IPS DF 6.9 (cell line): ENCODE measurements around the gene CGNL1.
A peak's percentile ranks its signal among the peaks of the same experiment; 100 is the strongest.

Experiments
- DNase-seq: peaks from one replicate; pipeline ENCODE4 v3.0.0-alpha.2; 2013; ENCODE audit warnings: low read depth, low spot score
- H3K27ac ChIP-seq: one replicate; pipeline ENCODE4 v1.5.1; 2013; ENCODE audit warnings: low read length, control low read depth
- H3K27me3 ChIP-seq: 2 replicates; pipeline ENCODE4 v1.6.1; 2013; ENCODE audit warnings: mild to moderate bottlenecking, low read length; ENCODE audit not compliant: control insufficient read depth, insufficient read depth
- H3K36me3 ChIP-seq: 2 replicates; pipeline ENCODE4 v1.6.1; 2013; ENCODE audit warnings: low read length; ENCODE audit not compliant: control insufficient read depth, insufficient read depth
- H3K4me1 ChIP-seq: 2 replicates; pipeline ENCODE4 v1.6.1; 2013; ENCODE audit warnings: low read length; ENCODE audit not compliant: control insufficient read depth, insufficient read depth
- H3K4me3 ChIP-seq: 2 replicates; pipeline ENCODE4 v1.5.1; 2013; ENCODE audit warnings: mild to moderate bottlenecking, low read length
- H3K9me3 ChIP-seq: 2 replicates; pipeline ENCODE4 v1.6.1; 2013; ENCODE audit warnings: low read length, inconsistent platforms; ENCODE audit not compliant: control insufficient read depth, insufficient read depth
- whole genome bisulfite sequencing: extraction: QIAGEN DNeasy Blood & Tissue Kit; methylation state at CpG from one replicate; pipeline ENCODE4 v1.1.7; 2013; ENCODE audit warnings: mixed read lengths, missing lambda C conversion rate; ENCODE audit not compliant: insufficient read length, insufficient coverage; 5-methylcytosine and 5-hydroxymethylcytosine counted together

Gene CGNL1

DNA sequence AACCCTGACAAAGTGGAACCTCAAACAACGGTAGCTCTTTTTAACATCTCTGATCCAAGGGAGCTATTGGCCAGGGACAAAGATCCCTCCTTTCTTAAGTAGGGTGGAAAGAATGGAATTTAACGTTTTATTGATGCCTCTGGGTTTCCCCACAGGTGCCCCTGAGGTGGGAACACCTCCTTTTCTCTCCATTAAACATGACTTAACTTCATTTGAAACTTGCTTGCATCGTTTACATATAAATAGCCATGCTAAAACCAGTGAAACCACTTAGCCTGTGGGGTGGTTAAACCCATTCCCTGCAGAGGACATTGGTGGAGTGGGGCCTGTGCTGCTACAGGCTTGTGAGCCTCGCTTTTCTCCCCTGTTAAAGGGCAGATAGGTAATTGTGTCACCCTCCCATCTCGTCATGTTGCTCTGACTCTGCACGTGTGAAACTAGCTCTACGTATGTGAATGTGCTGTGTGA lies 9.7 kb downstream of the CGNL1 start:
- no peak for DNase-seq
- H3K4me3 ChIP-seq = peak overlapping the region; percentile 32; the same call in 1 of the 2 replicates
- WGBS = no CpG with 5 or more reads among the region's 7 CpGs

DNA sequence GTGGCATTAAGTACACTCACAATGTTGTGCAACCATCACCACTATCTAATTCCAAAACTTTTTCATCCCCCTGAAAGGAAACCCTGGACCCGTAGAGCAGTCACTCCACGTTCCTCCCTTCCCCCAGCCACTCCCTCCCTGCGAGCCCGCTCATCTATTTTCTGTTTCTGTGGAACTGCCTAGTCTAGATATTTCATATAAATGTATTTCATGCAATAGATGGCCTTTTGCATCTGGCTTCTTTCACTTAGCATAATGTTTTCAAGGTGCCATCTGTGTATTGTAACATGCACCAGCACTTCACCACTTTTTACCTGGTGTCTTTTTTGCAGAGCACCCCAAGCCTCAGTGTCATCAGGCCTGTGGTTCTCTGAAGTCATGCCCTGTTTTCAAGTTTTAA lies 10.7 kb downstream of the CGNL1 start:
- H3K36me3 ChIP-seq = no peaks in the 10 kb centered on the region
- no CpG with 5 or more reads among the region's 4 CpGs for WGBS
- H3K27ac ChIP-seq = no peak overlapping the region
- DNase-seq = no peak
- H3K4me3 ChIP-seq = peak overlapping the region; percentile 6; the same call in 1 of the 2 replicates
- H3K4me1 ChIP-seq = peaks cover 15% of the 10 kb centered on the region
- H3K9me3 ChIP-seq = no peaks in the 10 kb centered on the region
- no peaks in the 10 kb centered on the region for H3K27me3 ChIP-seq

More for the DNA sequence above, 9.7 kb downstream of the CGNL1 start:
- H3K9me3 ChIP-seq = no peaks in the 10 kb centered on the region
- H3K4me1 ChIP-seq = peaks cover 17% of the 10 kb centered on the region
- H3K27me3 ChIP-seq = no peaks in the 10 kb centered on the region
- H3K27ac ChIP-seq = peak overlapping the region; percentile 25
- H3K36me3 ChIP-seq = no peaks in the 10 kb centered on the region

DNA sequence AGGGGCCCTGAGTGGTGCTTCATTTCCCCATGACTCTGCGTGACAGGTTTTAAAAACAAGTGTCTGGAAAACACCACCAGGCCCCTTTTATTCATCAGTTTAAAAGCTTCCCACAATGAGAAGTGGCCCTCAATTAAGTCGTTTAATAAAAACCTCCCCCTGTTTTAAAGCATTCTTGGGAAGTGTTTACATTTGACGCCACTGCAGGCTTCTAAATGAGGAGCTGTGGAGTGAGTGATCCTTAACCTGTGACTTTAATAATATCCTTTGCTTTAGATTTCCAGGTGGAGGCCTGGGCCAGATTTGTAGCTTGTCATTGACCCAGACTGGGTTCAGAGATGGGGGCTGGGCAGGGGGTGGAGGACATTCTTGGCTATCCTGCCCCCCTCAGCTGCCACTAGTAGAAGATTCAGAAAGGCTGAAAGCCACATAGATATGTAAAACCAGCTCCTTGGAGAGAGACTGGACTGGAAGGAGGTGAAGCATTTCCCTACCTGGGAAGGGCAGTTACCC lies 11.3 kb downstream of the CGNL1 start:
- no peak overlapping the region for H3K27ac ChIP-seq
- no peaks in the 10 kb centered on the region for H3K9me3 ChIP-seq
- H3K4me3 ChIP-seq = peak overlapping the region; percentile 24; the same call in 1 of the 2 replicates
- no CpG with 5 or more reads among the region's 3 CpGs for WGBS
- no peak for DNase-seq
- H3K4me1 ChIP-seq = peaks cover 14% of the 10 kb centered on the region
- H3K36me3 ChIP-seq = no peaks in the 10 kb centered on the region
- H3K27me3 ChIP-seq = no peaks in the 10 kb centered on the region

DNA sequence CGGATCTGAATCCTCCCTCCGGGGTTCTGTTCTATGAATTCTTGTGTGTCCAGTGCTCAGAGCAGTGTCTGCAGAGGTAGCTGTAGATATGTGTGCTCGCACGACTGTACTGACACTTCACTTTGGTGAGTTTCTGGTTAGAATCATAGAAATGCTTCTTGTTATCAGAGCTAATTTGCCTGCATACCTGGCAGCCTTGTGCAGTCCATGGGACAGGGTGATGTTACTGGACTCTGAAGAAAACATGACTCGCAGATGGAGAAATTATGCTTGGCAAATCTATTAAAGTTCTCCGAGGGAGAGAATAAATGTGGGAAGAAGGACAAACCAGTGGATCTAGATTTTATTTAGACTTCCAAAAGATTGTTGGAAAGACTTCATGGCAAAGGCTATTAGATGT lies 12.2 kb downstream of the CGNL1 start:
- DNase-seq = no peak
- peak overlapping the region; percentile 16; the same call in 1 of the 2 replicates for H3K4me3 ChIP-seq
- peaks cover 14% of the 10 kb centered on the region for H3K4me1 ChIP-seq
- peak overlapping the region; percentile 23 for H3K27ac ChIP-seq
- no peaks in the 10 kb centered on the region for H3K36me3 ChIP-seq
- H3K27me3 ChIP-seq = no peaks in the 10 kb centered on the region
- WGBS = no CpG with 5 or more reads among the region's 6 CpGs
- H3K9me3 ChIP-seq = no peaks in the 10 kb centered on the region

DNA sequence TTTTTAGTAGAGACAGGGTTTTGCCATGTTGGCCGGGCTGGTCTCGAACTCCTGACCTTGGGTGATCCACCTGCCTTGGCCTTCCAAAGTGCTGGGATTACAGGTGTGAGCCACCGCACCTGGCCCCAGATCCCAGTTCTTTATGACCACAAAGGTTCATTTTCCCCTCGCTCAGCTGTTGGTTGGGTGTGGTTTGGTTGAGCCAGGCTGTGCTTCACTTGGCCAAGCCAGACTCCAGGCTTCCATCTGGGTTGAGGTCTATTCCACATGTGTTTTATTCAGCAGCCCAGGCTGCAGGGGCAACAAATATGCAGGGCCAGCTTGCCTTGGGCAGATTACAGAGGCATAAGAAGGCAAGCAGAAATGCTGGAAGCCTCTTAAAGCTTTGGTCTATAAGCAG lies 13.7 kb downstream of the CGNL1 start:
- Histone ChIP-seq H3K9me3 (no peaks in the 10 kb centered on the region), H3K36me3 (no peaks in the 10 kb centered on the region), H3K4me3 (no peak overlapping the region), H3K27ac (no peak overlapping the region), H3K27me3 (no peaks in the 10 kb centered on the region), H3K4me1 (peaks cover 13% of the 10 kb centered on the region)
- no peak for DNase-seq
- no CpG with 5 or more reads among the region's 4 CpGs for WGBS

DNA sequence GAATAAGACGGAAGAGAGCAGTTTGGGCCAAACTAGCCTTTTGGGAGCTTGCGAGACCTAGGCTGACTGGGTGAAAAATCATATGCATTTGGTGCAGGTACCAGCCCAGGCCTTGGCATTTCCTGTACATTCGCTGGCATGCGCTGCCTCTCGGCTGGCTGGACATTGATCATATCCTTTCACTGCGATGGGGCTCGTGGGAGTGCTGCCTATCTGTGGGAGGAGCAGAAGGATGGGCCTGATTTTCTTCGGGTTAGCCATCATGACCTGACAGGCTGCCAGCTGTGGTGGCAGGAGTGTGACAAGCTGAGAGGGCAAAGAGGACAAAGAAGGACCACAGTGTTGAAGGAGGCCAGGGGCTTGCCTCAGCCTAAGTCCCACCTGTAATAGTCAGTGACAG lies 14.3 kb downstream of the CGNL1 start:
- no CpG with 5 or more reads among the region's 8 CpGs for WGBS
- DNase-seq = no peak
- H3K27ac ChIP-seq = no peak overlapping the region
- H3K4me1 ChIP-seq = peaks cover 11% of the 10 kb centered on the region
- no peak overlapping the region for H3K4me3 ChIP-seq
- no peaks in the 10 kb centered on the region for H3K36me3 ChIP-seq
- no peaks in the 10 kb centered on the region for H3K9me3 ChIP-seq
- no peaks in the 10 kb centered on the region for H3K27me3 ChIP-seq

DNA sequence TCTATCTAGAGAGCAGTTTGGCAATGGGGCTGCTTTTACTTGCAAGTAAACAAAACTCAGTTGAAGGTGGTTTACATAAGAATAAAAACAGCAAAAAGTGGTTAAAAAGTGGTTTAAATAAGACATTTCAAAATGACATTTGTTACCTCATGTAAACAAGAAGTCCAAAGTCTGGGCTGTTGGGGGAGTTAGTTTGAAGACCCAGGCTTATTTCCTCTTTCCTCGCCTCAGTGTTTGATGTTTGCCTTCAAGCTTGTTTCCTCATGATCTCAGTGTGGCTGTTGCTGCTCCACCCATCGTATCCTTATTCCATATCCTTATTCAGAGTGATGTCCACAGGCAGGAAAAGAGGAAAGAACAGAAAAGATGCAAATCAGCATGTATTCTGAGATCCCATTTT lies 15.2 kb downstream of the CGNL1 start:
- H3K9me3 ChIP-seq = no peaks in the 10 kb centered on the region
- H3K4me1 ChIP-seq = peaks cover 9% of the 10 kb centered on the region
- WGBS = no CpG with 5 or more reads among the region's 2 CpGs
- no peaks in the 10 kb centered on the region for H3K27me3 ChIP-seq
- H3K36me3 ChIP-seq = no peaks in the 10 kb centered on the region
- DNase-seq = no peak
- H3K27ac ChIP-seq = no peak overlapping the region
- no peak overlapping the region for H3K4me3 ChIP-seq

DNA sequence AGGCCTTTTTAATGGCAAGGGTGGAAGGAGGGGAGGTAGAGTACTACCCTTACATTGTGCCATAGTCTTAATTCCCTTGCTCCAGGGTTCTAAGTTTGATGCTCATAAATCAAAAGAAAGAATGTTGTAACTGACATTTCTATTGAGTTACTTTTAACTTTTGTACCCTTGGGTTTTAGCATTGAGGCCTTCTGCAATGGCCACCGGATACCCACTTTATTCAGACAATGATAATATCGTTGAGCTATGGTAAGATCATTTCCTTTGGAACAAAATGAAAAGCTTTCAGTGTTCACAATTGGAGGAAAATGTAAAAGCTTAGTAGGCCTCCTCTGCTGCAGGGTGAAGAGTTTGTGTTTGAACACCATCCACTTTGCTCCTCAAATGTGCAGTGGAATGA lies 16.8 kb downstream of the CGNL1 start:
- Histone ChIP-seq H3K4me1 (peaks cover 9% of the 10 kb centered on the region), H3K9me3 (no peaks in the 10 kb centered on the region), H3K36me3 (no peaks in the 10 kb centered on the region), H3K4me3 (no peak overlapping the region), H3K27me3 (no peaks in the 10 kb centered on the region), H3K27ac (no peak overlapping the region)
- no peak for DNase-seq
- no CpG with 5 or more reads among the region's 2 CpGs for WGBS

DNA sequence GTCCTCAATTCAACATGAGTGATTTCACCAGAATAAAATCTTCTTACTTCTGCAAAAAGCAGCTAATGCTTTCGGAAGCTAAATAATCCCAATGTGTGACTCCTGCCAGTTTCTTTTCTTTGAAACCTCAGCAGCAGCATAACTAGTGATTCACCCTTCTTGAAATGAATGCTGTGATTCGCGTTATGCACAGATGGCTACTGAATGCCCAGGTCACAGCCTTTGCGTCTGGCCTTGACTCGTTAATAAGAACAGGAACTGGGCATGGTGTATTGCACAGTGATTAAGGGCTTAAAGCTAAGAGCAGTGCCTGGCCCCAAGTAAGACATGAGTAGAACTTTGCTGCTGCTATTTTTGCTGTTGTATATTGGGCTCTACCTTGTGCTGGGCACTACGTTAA lies 19.0 kb downstream of the CGNL1 start:
- Histone ChIP-seq H3K36me3 (no peaks in the 10 kb centered on the region), H3K4me3 (no peak overlapping the region), H3K9me3 (no peaks in the 10 kb centered on the region), H3K4me1 (peaks cover 5% of the 10 kb centered on the region), H3K27ac (no peak overlapping the region), H3K27me3 (no peaks in the 10 kb centered on the region)
- no peak for DNase-seq
- no CpG with 5 or more reads among the region's 6 CpGs for WGBS

DNA sequence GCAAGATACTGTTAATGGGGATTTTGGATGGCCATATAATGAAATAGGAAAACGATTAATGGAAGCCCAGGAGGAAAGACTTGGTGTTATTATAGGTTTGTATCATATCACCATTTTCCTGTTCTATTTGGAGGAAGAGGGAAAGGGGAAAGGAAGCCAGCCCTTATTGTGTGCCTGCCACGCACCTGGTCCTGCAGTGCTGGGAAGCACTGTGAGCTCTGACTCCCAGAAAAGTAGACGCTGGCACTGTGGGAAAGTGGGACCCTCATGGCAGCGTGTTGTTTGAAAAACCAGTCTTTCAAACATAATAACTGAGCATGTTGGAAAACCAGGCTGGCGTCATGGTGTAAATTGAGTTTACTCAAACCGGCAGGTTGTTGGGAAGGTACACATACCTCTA lies 22.0 kb downstream of the CGNL1 start:
- no peak overlapping the region for H3K4me3 ChIP-seq
- no peak overlapping the region for H3K27ac ChIP-seq
- H3K9me3 ChIP-seq = no peaks in the 10 kb centered on the region
- no peak for DNase-seq
- H3K4me1 ChIP-seq = no peaks in the 10 kb centered on the region
- no peaks in the 10 kb centered on the region for H3K27me3 ChIP-seq
- no peaks in the 10 kb centered on the region for H3K36me3 ChIP-seq
- no CpG with 5 or more reads among the region's 6 CpGs for WGBS

DNA sequence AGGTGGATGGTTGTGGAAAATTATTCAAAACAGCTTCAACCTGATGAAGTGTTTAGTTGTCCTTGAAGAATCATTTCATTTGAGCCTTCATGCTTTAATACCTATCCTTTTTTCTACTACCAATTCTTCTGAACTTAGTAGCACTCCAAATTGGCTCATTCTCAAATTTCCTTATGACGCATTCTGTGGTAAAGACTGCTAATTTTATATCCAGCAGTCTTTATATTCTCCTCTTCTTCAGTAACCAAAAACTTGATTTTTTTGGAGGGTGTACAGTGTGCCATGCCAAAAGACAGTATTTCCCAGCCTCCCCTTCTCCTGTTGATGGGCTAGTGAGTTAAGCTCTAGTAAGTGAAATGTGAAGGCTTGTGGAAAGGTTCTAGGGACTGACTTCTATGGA lies 25.2 kb downstream of the CGNL1 start:
- no peaks in the 10 kb centered on the region for H3K9me3 ChIP-seq
- WGBS = no CpG with 5 or more reads among the region's 1 CpG
- no peak for DNase-seq

More for the DNA sequence above, 25.2 kb downstream of the CGNL1 start:
- Histone ChIP-seq H3K27me3 (no peaks in the 10 kb centered on the region), H3K27ac (no peak overlapping the region), H3K36me3 (no peaks in the 10 kb centered on the region; the same call in 1 of the 2 replicates), H3K4me1 (peaks cover 4% of the 10 kb centered on the region), H3K4me3 (no peak overlapping the region)
